HG03432 (cell line): ENCODE measurements around the gene ITGB1.
"Not testable (repeated sequence)": the region's sequence is repeated elsewhere in the genome, so short reads cannot be mapped to it uniquely, and the experiment has no call there.

ENCODE experiments used
- ATAC-seq: cut with Tn5 transposase; IDR thresholded peaks from one replicate; pipeline ENCODE4 v1.9.1; 2021; ENCODE audit warnings: mild to moderate bottlenecking, moderate library complexity; ENCODE audit not compliant: unreplicated experiment

The ITGB1 gene

DNA sequence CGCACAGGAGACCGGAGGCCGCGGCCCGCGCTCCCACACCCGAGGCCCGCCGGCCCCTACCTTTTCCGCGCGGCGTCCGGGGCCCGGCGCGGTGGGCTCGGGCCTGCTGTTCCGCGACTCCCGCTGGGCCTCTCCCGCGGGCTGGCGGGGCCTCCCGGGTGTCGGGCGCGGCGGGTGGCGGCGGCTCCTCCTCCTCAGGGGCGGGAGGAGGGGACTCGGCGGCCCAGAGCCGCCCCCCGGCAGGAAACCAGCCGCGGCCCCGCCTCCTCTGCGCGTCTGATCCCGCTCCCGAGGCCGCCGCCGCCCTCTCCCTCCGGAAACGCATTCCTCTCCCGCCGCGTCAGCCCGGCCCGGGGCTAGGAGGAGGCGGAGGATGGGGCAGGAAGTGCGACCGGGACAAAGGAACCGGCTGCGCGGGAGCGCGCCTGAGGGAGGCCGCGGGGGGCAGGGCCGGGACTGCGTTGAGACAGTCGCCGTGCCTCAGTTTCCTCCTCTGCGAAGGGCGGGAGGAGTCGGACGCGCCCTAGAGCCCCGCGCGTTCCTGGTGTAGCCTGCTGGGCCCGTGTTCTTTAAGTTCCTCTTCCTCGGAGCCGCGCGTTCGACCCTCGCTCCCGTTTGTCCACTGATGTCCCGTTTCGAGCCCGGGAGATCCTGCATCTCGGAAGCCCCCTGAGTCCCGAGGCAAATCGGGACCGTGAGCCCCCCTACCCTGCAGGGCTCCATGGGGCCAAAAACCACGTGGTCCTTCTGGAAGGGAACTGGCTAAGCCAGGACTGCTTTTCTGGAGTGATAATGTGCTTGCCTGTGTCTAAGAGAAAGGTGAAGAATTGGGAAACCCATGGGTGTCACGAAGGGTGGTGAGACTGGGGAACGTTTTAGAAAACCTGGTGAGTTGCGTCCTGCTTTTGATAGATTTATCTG is at the start of gene ITGB1:
ITGB1 (minus strand) TSS at position 146 of the 921 bp plus-strand sequence. CDS start 22,672 bp downstream, outside the sequence.
- peak; percentile 85 for ATAC-seq

DNA sequence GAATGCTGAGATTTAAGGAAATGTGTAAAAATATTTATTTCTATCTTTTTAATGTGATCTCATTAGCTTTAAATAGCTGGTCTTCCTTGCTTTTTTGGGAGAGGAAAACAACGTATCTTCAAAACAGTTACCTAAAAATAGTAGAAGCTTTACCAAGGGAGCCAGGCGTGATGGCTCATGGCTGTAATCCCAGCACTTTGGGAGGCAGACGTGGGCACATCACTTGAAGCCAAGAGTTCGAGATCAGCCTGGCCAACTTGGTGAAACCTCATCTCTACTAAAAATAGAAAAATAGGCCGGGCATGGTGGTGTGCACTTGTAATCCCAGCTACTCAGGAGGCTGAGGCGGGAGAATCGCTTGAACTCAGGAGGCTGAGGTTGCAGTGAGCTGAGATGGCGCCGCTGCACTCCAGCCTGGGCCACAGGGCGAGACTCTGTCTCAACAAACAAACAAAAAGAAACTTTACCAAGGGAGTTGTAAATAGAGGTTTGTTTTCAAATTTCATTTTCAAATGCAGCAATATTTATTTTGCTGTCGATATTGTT is 48.4 kb upstream of the ITGB1 start:
- no peak for ATAC-seq

DNA sequence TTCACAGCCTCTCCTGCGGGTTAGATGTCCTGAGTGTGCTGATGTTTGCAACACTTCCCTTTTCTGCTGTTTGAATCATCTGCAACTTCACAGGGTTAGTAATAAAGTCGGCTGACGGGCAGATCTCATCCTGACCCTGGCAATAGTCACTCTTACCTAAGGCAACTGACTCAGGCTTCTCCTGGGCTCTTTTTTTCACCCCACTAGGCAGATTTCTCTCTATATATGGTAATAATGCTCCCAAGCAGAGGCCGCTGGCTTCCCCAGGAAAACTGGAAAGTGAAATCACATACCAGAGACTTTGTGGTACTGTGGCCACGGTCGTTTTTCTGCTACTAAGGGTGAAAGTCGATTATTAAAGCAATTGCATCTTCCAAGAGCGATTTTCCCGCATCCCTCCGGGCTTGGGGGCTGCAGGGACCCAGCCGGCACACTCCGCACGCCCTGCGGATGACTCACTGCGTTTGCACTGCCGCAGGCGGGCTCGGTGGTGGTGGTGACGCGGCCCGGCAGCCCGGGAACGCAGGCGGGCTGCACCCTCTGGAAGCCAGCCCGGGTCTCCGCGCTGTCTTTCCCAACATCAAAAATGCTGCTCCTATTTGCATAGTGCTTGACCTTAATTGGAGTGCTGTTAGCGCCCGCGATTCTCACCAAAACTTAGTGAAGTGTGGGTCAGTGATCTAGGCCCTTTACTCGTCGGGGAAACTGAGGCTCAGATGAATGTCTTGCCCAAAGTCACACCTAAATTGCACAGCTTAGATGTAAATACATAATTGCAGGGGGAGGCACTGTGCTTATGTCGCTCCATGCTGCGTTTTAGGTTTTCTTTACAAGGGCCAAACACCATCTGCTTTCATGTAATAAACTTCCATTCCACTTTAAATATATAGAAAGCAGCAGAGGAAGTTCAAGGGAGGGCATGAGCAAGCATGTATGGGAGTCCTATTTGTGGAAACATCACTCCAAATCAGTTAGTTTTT is 47.6 kb upstream of the ITGB1 start:
- peak; percentile 83 for ATAC-seq

DNA sequence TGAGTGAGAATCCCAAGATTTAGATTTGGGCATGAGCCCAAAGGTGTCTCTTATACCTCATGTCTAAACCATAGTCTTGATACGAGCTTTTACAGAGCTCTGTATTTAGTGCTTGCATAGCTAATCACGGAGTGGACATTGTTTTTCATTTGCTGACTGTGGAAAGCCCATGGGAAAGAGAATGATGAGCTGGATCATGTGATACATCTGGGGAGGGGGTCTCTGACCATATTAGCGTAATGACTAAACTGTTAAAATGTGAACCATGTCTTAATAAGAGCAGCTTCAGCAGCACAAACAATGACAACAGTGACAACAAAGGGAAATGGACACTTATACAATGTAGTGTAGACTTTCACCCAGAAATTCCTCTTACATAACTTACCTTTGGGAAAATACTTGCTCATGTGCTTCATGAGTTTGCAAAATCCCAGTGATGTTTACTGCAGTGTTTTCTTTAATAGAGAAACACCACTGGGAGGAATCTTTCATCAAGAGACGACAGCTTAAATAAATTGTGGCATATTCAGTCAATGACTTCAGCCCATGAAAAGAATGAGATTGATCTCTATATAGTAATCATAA is 44.0 kb upstream of the ITGB1 start:
- no peak for ATAC-seq

DNA sequence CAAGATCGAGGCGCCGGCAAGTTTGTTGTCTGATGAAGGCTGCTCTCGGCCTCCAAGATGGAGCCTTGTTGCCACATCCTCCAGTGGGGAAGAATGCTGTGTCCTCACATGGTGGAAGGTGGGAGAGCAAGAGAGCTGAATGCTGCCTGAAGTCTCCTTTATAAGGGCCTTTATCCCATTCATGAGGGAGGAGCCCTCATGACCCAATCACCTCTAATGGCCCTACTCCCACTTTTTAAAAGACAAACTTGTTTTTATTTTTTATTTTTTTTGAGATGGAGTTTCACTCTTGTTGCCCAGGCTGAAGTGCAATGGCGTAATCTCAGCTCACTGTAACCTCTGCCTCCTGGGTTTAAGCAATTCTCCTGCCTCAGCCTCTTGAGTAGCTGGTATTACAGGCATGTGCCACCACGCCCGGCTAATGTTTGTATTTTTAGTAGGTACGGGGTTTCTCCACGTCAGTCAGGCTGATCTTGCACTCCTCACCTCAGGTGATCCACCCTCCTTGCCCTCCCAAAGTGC is 40.1 kb upstream of the ITGB1 start:
- ATAC-seq, result not testable (repeated sequence)

DNA sequence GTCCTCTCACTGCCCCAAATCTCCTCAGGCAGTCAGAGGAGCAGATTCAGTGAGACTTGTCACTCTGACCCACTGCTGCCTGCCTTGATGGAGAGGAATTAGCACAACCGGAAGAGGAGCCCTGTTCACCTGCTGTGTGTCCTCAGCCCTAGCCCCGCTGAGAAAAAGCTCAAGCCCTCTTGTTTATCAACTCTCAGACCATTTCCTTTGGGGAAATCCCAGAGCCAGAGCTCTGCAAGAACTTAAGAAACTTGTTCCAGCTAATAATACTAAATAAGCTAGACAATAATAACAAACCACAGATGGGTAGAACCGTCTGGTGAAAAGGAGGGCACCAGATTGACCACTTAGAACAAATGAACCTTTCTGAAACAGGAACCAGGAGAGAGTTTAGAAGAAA is 37.7 kb upstream of the ITGB1 start:
- peak; percentile 71 for ATAC-seq

DNA sequence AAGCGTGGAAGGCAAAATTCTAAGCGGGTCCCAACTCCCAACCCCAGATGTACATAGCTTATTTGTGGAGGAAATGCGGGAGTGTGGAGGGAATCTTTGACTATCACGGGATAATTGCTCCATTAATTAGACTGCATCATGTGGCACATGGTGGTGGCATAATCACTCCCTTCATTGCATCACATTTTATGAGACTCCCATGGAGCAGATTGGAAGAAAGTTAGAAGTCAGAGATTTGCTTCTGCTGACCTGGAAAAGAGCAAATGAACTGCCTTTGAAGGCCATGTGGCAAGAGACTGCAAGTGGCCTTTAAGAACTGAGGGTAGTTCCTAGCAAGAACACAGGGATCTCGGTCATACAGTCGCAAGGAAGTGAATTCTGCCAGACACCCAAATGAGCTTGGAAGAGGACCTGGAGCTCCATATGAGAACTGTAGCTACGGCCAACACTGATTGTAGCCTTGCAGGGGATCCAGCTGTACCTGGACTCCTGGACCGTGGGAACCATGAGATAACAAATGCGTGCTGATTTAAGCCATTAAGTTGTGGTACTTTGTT is 37.1 kb upstream of the ITGB1 start:
- ATAC-seq, result no peak

DNA sequence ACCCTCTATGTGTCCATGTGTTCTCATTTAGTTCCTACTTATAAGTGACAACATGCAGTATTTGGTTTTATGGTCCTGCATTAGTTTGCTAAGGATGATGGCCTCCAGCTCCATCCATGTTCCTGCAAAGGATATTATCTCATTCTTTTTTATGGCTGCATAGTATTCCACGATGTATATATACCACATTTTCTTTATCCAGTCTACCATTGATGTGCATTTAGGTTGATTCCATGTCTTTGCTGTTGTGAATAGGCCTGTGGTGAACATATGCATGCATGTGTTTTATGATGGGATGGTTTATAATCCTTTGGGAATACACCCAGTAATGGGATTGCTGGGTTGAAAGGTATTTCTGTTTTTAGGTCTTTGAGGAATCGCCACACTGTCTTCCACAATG is 36.6 kb upstream of the ITGB1 start:
- not testable (repeated sequence) for ATAC-seq

DNA sequence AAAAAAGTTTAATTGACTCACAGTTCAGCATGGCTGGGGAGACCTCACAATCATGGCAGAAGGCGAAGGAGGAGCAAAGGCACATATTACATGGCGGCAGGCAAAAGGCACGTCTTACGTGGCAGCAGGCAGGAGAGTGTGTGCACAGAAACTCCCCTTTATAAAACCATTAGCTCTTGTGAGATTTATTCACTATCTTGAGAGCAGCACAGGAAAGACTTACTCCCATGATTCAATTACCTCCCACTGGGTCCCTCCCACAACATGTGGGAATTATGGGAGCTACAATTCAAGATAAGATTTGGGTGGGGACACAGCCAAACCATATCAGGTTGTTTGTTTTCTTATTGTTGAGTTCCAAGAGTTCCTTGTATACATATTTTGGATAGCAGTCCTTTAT is 34.3 kb upstream of the ITGB1 start:
- ATAC-seq, result not testable (repeated sequence)

DNA sequence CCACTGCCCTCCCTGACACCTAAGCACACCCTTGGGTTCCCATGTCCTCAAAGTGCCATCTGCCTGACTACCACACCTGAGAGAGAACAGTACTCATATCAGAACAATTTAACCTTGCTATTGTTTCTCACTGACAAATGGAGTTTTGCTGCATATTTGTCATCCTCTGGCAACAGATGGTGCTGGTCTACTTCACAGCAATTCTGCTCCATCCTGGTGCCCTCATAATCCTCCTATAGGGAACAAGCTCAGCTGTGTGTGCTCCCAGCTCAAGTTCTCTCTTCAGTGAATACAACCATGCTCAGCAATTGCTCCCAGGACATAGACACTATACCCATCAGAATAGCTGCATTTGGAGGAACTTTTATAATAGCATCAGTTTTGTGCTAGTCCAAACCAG is 32.8 kb upstream of the ITGB1 start:
- no peak for ATAC-seq

DNA sequence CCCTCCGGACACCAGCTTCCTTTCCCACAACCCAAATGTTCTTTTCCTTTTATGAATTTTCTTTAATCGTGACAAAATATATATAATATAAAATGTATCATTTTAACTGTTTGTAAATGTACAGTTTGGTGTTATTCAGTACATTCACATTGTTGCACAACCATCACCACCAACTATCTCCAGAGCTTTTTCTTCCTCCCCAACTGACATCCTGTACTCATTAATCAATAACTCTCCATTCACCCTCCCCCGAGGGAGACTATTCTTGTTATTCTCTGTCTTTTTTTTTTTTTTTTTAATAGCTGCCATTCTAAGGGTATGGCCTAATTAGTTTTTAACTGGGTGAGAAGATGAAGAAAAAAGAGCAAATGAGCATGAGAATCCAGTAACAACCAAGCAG is 30.6 kb upstream of the ITGB1 start:
- ATAC-seq, result no peak

DNA sequence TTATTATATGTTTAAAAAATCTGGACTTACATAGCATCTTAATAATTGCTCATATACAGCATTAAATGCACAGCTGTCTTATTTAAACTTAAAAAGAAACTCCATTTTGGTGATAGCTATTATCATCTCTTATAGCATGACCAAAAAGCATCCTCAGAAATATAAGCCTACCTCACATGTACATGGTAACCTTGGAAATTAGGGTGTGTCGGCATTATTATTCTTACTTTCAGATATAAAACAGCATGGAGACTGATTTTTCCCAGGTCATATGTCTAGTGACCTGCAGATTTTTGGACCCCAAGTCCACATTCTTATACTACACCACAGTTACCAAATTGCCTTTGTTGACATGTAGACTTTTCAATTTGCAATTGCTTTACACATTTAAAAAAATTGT is 29.1 kb upstream of the ITGB1 start:
- no peak for ATAC-seq

DNA sequence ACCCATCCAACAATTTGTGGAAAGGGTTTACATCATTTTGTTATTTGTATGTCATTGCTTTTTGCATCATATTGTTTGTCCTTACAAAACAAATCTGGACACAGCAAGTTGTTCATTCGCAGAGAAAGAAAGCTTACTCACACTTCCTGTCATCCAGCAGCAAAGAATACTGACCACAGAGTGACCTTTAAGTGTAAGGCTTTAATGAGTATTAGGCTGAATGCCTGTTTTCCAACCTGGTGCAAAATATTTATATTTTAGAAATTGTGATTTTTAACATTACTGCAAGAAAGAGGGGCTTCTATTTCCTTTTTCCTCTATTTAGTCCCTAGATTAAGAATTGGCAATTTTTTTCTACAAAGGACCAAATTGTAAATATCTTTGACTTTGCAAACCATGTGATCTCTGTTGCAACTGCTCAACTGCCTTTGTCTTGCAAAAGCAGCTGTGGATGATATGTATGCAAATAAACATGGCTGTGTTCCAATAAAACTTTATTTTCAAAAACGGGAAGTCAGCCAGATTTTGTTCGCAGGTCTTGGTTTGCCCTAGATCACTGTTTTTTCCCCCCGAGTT is 27.8 kb upstream of the ITGB1 start:
- no peak for ATAC-seq

DNA sequence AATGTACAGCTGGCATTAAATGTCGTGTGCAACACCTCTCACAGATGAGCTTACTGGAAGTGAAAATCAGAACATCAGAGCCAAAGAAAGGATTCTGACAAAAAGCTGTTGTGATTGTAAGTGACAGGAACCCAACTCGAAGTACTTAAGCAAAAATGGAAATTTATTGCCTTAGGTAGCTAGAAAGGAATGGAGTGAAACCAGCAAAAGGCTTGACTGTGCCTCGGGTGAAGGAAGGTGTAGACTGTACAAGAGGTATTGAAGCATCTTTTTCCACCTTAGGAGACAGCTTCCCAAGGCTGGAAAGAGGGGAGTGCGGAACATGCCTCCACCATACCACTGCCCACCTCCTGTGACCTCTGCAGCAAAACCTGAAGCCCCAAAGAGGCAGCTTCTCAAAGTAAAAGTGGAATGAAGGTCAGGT is 27.3 kb upstream of the ITGB1 start:
- ATAC-seq, result no peak

DNA sequence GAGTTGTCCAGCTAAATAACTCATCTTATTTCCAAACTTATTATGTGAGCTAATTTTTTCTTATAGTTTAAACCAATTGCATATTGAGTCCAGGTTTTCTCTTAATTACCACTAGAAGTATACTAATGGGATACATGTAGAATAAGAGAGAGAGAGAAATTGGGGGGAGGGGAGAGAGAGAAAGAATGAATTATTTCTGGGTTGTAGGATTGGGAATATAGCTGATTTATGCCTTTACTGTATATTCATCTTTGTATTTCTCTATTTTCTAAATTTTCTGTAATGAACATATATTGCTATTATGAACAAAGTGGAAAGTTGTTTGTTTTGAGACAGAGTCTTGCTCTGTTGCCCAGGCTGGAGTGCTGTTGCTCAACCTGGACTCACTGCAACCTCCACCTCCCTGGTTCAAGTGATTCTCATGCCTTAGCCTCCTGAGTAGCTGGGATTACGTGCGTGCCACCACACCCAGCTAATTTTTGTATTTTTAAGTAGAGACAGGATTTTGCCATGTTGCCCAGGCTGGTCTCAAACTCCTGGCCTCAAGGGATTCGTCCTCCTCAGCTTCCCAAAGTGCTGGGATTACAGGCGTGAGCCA is 26.1 kb upstream of the ITGB1 start:
- no peak for ATAC-seq

DNA sequence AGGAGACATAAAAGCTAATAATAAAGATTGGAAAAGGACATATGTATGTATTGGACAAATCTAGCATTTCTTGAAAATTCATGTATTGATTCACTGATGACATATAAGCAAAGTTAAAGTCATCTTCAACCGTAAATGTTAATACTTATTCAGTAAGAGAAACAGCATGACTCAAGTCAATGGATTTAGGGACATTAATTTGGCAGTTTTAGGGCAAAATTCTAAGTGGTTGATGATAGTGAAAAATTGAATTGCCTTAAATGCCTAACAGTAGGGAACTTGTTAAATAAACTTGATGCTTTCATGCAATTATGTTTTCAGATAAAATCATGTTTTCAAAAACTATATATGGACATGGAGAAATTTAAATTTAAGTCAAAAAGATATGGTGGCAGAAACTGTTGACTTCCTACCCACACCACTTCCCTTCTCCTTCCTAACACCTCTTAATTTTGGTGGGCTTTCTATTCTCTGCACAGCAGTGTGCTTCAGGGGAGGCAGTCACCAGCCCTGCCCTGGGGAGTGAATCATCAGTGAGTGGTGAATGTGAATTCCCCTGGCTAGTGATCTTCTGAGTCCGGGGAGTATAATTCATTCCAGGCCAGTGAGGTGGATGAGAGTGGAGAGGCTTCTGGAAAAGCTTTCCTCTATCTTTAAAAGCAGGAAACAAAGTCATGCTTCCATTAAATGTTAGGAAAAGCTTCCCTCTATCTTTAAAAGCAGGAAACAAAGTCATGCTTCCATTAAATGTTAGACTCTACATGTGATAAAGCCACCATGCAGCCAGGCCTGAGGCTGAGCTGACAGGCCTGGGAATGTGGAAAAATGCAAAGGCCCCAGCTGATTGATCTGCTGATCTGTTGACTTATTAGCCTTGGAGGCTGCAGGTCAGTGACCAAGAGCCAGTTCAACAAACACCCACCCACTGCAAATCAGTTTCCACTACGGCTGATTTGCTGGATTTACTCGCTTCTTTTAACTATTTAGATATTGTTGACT is 25.2 kb upstream of the ITGB1 start:
- ATAC-seq, result no peak

DNA sequence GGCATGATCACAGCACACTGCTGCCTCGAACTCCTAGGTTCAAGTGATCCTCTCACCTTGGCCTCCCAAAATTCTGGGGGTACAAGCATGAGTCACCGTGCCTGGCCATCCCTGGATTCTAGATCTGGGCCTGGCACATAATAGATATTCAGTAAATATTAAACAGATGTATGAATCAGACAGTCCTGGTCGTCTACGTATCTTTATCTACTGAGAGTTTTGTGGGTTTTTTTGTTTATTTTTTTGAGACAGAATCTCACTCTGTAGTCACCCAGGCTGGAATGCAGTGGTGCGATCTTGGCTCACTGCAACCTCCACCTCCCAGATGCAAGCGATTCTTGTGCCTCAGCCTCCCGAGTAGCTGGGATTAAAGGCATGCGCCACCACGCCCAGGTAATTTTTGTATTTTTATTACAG is 24.3 kb upstream of the ITGB1 start:
- no peak for ATAC-seq

DNA sequence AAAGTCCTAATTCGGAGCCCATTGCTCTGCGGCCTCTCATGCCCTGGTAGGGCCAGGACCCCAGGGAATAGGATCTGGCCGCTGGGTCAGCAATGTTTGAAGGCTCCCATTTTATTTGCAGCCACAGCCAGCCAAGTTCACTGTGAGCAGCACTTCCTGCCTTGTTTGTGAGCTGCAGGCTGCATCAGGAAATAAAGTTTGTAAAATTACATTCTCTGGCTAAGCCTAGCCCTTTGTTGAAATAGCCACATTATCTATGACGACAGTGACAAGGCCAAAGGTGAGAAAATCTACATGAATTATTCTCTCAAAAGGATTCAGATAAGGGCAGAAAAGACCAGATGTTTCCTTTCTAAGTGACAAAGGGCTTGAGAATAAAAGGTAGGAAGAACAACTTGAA is 23.7 kb upstream of the ITGB1 start:
- no peak for ATAC-seq
